Fibroblast of lung (primary cell): ENCODE data around the gene TGFB2.

Source experiments
- EZH2 ChIP-seq: IDR thresholded peaks from 2 replicates; pipeline ENCODE4 v1.5.1; 2012; ENCODE audit warnings: low read length, control low read depth, mild to moderate bottlenecking; ENCODE audit errors: missing control alignments
- TF ChIP-seq, protein P1 (sequence below), 2 donors: IDR thresholded peaks in 1 of 2; conservative IDR thresholded peaks in 1 of 2; 1 replicate in 1 of 2; 2 replicates in 1 of 2; pipeline ENCODE4 v1.5.1; 2011 to 2012; ENCODE audit warnings: low read length in 2 of 2, control low read depth in 1 of 2, inconsistent platforms in 1 of 2, low read depth in 1 of 2, mild to moderate bottlenecking in 1 of 2

DNA sequence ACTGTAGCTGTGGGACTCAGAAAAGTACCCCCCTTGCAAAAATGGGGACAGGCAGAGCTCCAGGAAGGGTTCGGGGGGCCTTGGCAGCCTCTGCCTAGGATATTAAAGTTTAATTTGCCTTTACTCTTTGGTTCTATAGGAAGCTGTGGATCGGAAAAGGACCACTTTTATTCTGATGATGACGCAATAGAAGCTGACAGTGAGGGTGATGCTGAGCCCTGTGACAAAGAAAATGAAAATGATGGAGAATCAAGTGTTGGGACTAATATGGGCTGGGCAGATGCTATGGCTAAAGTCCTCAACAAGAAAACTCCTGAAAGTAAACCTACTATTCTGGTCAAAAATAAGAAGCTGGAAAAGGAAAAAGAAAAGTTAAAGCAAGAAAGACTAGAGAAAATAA is 43.0 kb upstream of the TGFB2 start:
- TF ChIP-seq EZH2 = no peak
- TF ChIP-seq, protein P1, sequence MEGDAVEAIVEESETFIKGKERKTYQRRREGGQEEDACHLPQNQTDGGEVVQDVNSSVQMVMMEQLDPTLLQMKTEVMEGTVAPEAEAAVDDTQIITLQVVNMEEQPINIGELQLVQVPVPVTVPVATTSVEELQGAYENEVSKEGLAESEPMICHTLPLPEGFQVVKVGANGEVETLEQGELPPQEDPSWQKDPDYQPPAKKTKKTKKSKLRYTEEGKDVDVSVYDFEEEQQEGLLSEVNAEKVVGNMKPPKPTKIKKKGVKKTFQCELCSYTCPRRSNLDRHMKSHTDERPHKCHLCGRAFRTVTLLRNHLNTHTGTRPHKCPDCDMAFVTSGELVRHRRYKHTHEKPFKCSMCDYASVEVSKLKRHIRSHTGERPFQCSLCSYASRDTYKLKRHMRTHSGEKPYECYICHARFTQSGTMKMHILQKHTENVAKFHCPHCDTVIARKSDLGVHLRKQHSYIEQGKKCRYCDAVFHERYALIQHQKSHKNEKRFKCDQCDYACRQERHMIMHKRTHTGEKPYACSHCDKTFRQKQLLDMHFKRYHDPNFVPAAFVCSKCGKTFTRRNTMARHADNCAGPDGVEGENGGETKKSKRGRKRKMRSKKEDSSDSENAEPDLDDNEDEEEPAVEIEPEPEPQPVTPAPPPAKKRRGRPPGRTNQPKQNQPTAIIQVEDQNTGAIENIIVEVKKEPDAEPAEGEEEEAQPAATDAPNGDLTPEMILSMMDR (conservative IDR thresholded peaks at IDR 0.05 in 1 of 2, IDR thresholded peaks at IDR 0.05 in 1 of 2; ENCODE audit: low read depth in 1 of 2, low read length in 2 of 2) = no peak
